ENCODE results near the gene NBAS.

NBAS gene

DNA sequence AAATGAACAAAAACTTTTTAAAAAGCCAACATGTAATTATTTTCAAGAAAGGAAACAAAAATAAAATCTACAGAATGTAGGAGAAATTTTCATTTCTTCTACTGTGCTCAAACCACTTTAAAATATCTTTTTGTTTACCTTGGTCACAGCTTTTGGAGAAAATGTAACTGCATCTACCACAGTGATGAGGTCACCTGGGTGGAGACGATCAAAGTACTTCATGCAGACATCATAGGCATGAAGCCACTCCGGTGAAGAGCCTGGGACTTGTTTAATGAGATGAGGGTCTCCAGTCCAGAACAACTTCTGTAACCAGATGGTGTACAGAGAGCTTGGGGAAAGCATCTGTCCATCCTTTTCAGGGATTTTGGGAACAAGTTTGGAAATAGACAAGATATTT is 285.8 kb downstream of the NBAS start:
- no peak overlapping the region for H3K4me3 ChIP-seq (ENCODE audit: control insufficient read depth, low read depth, low read length)
- no peak for DNase-seq (ENCODE audit: low read depth)
- TF ChIP-seq, protein P1, sequence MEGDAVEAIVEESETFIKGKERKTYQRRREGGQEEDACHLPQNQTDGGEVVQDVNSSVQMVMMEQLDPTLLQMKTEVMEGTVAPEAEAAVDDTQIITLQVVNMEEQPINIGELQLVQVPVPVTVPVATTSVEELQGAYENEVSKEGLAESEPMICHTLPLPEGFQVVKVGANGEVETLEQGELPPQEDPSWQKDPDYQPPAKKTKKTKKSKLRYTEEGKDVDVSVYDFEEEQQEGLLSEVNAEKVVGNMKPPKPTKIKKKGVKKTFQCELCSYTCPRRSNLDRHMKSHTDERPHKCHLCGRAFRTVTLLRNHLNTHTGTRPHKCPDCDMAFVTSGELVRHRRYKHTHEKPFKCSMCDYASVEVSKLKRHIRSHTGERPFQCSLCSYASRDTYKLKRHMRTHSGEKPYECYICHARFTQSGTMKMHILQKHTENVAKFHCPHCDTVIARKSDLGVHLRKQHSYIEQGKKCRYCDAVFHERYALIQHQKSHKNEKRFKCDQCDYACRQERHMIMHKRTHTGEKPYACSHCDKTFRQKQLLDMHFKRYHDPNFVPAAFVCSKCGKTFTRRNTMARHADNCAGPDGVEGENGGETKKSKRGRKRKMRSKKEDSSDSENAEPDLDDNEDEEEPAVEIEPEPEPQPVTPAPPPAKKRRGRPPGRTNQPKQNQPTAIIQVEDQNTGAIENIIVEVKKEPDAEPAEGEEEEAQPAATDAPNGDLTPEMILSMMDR (IDR thresholded peaks at IDR 0.05; ENCODE audit: control insufficient read depth, insufficient read depth, low read depth, low read length, missing control alignments) = no peak

GRCh38 chr2:15273452-15273851 is 287.7 kb downstream of the NBAS start:
- H3K4me3 ChIP-seq (ENCODE audit: control insufficient read depth, low read depth, low read length) = no peak overlapping the region
- TF ChIP-seq, protein P1 (IDR thresholded peaks at IDR 0.05; ENCODE audit: control insufficient read depth, insufficient read depth, low read depth, low read length, missing control alignments) = no peak

DNA sequence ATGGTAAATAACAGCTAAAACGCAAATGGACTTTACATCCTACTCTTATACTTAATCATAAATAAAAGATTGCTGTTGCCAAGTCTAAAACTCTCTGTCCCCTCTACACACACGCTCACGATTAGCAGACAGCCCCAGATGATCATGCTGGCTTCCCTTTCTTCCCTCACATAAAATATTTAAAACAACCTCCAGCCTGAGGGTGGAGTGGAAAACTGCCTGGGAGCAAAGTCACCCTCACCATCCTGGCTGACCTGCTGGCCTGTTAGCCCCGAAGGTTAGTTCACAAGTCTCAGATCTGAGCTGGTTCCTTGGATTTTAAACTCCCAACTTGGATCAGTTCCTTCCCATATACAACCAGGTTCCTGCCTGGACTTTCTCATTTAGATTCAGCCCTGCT is 288.2 kb downstream of the NBAS start:
- TF ChIP-seq, protein P1 (IDR thresholded peaks at IDR 0.05; ENCODE audit: control insufficient read depth, insufficient read depth, low read depth, low read length, missing control alignments) = no peak

More at GRCh38 chr2:15273452-15273851, 287.7 kb downstream of the NBAS start:
- no peak for DNase-seq (ENCODE audit: low read depth)

DNA sequence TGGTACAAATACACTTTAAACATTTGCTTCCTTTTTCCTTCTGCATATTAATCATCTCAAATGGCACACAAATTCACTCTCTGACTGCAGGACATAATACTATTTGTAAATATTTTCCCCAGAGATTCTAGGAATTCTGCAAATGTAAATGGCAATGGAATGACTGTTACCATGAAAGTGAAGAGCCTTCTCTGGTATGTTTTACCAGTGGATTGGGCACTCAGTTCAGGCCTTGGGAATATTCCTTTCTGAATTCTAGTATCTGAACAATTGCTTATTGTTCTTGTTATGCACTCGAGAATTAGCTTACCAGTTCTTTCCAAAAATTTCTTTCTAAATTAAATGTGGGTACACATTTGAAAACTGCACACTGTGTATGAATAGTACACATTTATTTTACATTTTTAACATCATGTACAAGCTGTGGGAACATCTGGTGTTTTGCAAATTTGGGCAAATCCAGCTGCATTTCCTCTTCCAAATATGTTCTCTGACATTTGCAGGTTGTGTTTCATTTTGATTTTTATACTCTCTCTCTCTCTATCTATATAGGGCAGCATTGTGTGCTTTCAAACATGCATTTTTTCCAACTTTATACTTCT is 289.1 kb downstream of the NBAS start:
- DNase-seq (ENCODE audit: low read depth) = no peak
- H3K4me3 ChIP-seq (ENCODE audit: control insufficient read depth, low read depth, low read length) = no peak overlapping the region
- TF ChIP-seq, protein P1 (IDR thresholded peaks at IDR 0.05; ENCODE audit: control insufficient read depth, insufficient read depth, low read depth, low read length, missing control alignments) = no peak

More for the DNA sequence above, 288.2 kb downstream of the NBAS start:
- DNase-seq (ENCODE audit: low read depth) = no peak
- no peak overlapping the region for H3K4me3 ChIP-seq (ENCODE audit: control insufficient read depth, low read depth, low read length)

DNA sequence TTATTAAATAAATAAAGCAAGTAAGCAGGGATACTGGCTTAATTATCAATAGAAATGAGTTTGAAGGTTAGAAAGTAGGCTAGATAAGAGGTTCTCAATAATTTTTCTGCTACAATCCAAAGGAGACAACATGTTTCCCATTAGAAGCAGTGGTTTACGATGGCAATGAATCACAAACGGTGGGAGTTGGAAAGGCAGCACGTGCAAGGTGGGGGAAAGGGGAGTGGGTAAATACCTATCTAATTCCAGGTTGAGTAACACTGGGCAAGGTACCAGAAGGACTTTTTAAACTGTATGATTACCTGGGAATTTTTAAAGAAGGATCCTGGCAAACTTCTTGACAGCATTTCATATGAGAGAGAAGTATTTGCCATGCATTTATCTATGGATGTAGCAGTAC is 289.9 kb downstream of the NBAS start:
- no peak overlapping the region for H3K4me3 ChIP-seq (ENCODE audit: control insufficient read depth, low read depth, low read length)
- TF ChIP-seq, protein P1 (IDR thresholded peaks at IDR 0.05; ENCODE audit: control insufficient read depth, insufficient read depth, low read depth, low read length, missing control alignments) = no peak
- DNase-seq (ENCODE audit: low read depth) = no peak

- TF ChIP-seq, protein P1 (IDR thresholded peaks at IDR 0.05; ENCODE audit: control insufficient read depth, insufficient read depth, low read depth, low read length, missing control alignments) = no peak
- no peak overlapping the region for H3K4me3 ChIP-seq (ENCODE audit: control insufficient read depth, low read depth, low read length)
- DNase-seq (ENCODE audit: low read depth) = no peak
Measured at GRCh38 chr2:15269043-15269442, 292.1 kb downstream of the NBAS start.

All from AG09309 (cell line).